WTC11 (cell line): ENCODE results near the gene RNF149. TPM values are rescaled to one million over a fixed set of nuclear protein-coding genes. Genes with fewer than 3 reads are reported as not detected.

ENCODE experiments used
- CREB1 ChIP-seq: sonication (generic); formaldehyde crosslinking; IDR thresholded peaks from 2 replicates; pipeline ENCODE4 v1.8.0; 2023; ENCODE audit warnings: mild to moderate bottlenecking, missing genetic modification reagents
- E2F1 ChIP-seq: sonication (generic); formaldehyde crosslinking; IDR thresholded peaks from 2 replicates; pipeline ENCODE4 v1.8.0; 2022; ENCODE audit warnings: mild to moderate bottlenecking, missing genetic modification reagents
- ESRRA ChIP-seq: sonication (generic); formaldehyde crosslinking; IDR thresholded peaks from 2 replicates; pipeline ENCODE4 v1.8.1; 2022; ENCODE audit warnings: mild to moderate bottlenecking, missing genetic modification reagents, borderline replicate concordance
- GABPB1 ChIP-seq: sonication (generic); formaldehyde crosslinking; IDR thresholded peaks from 2 replicates; pipeline ENCODE4 v1.8.1; 2023; ENCODE audit warnings: mild to moderate bottlenecking, missing genetic modification reagents
- GRHL2 ChIP-seq: fragments of 250-450 bp; sonication (Bioruptor Pico); IDR thresholded peaks from 2 replicates; pipeline ENCODE4 v1.8.0; 2022; ENCODE audit warnings: mild to moderate bottlenecking, moderate library complexity; ENCODE audit not compliant: insufficient replicate concordance, severe bottlenecking
- JAZF1 ChIP-seq: fragments of 250-450 bp; sonication (Bioruptor Pico); IDR thresholded peaks from 2 replicates; pipeline ENCODE4 v1.9.0; 2021; ENCODE audit warnings: moderate library complexity, mild to moderate bottlenecking, inconsistent platforms
- NFE2L1 ChIP-seq: sonication (generic); formaldehyde crosslinking; IDR thresholded peaks from 2 replicates; pipeline ENCODE4 v1.8.1; 2023; ENCODE audit warnings: missing genetic modification reagents
- PREB ChIP-seq: sonication (generic); formaldehyde crosslinking; IDR thresholded peaks from 2 replicates; pipeline ENCODE4 v1.8.1; 2022; ENCODE audit warnings: mild to moderate bottlenecking, missing genetic modification reagents, moderate library complexity, borderline replicate concordance
- SP1 ChIP-seq: sonication (generic); formaldehyde crosslinking; conservative IDR thresholded peaks from 2 replicates; pipeline ENCODE4 v1.8.1; 2022; ENCODE audit warnings: missing genetic modification reagents
- ZNF263 ChIP-seq: sonication (generic); formaldehyde crosslinking; IDR thresholded peaks from 2 replicates; pipeline ENCODE4 v1.8.1; 2022; ENCODE audit warnings: low read depth, mild to moderate bottlenecking, moderate library complexity, missing genetic modification reagents
- ZNF425 ChIP-seq: fragments of 250-450 bp; sonication (Bioruptor Pico); conservative IDR thresholded peaks from 2 replicates; pipeline ENCODE4 v1.9.0; 2021; ENCODE audit warnings: mild to moderate bottlenecking
- total RNA-seq: library from RNA; stranded (reverse); gene quantifications from 3 replicates; pipeline ENCODE4 v1.2.3, GENCODE V29; 2021
- TF ChIP-seq, protein P1 (sequence below): sonication (generic); formaldehyde crosslinking; IDR thresholded peaks from 2 replicates; pipeline ENCODE4 v1.8.0; 2023; ENCODE audit warnings: missing genetic modification reagents, mild to moderate bottlenecking, borderline replicate concordance
- TF ChIP-seq, protein P2 (sequence below): fragments of 250-450 bp; sonication (Bioruptor Pico); IDR thresholded peaks from 2 replicates; pipeline ENCODE4 v1.9.0; 2021; ENCODE audit warnings: mild to moderate bottlenecking
- TF ChIP-seq, protein P3 (sequence below): sonication (generic); formaldehyde crosslinking; IDR thresholded peaks from 2 replicates; pipeline ENCODE4 v1.8.0; 2022; ENCODE audit warnings: mild to moderate bottlenecking, missing genetic modification reagents
- TF ChIP-seq, protein P4 (sequence below): sonication (generic); formaldehyde crosslinking; IDR thresholded peaks from 2 replicates; pipeline ENCODE4 v1.8.1; 2022; ENCODE audit warnings: mild to moderate bottlenecking, moderate library complexity, missing genetic modification reagents

The RNF149 gene
- total RNA-seq, 1 experiment from 2014 or later = 25.6 TPM

DNA sequence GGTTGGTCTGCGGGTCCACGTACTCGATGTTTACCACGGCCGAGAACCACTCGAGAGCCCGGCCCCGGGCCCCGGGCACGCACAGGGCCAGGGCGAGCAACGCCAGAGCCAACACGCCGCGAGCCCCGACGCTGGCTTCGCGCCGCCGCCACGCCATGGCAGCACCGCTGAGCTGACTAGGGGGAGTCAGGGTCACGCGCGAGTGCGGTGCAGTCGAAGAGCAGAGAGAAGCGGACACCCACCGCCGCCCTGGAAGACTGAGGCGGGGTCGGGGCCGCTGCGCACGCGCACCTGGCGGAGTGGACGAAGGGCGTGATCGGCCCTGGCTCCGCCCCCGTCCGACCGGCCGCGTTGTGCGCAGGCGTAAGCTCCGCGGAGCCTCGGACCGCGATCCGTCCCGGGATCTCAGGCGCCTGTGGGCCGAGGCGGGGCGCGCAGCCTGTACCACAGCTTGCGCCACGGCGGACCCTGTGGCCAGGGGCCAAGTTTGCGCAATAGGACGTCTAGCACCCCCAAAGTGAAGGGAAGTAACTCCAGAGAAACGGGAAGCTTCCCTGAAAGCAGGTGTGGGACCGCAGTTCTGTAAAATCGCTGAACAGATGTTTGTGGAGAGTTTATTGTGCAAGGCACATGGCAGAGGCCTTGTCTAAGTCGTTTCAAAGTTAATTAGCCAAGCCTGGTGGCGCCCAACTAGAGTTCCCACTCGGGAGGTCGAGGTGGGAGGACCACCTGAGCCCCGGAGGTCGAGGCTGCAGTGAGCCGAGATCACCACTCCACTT is at the start of gene RNF149 (continued):
- TF ChIP-seq, protein P1, sequence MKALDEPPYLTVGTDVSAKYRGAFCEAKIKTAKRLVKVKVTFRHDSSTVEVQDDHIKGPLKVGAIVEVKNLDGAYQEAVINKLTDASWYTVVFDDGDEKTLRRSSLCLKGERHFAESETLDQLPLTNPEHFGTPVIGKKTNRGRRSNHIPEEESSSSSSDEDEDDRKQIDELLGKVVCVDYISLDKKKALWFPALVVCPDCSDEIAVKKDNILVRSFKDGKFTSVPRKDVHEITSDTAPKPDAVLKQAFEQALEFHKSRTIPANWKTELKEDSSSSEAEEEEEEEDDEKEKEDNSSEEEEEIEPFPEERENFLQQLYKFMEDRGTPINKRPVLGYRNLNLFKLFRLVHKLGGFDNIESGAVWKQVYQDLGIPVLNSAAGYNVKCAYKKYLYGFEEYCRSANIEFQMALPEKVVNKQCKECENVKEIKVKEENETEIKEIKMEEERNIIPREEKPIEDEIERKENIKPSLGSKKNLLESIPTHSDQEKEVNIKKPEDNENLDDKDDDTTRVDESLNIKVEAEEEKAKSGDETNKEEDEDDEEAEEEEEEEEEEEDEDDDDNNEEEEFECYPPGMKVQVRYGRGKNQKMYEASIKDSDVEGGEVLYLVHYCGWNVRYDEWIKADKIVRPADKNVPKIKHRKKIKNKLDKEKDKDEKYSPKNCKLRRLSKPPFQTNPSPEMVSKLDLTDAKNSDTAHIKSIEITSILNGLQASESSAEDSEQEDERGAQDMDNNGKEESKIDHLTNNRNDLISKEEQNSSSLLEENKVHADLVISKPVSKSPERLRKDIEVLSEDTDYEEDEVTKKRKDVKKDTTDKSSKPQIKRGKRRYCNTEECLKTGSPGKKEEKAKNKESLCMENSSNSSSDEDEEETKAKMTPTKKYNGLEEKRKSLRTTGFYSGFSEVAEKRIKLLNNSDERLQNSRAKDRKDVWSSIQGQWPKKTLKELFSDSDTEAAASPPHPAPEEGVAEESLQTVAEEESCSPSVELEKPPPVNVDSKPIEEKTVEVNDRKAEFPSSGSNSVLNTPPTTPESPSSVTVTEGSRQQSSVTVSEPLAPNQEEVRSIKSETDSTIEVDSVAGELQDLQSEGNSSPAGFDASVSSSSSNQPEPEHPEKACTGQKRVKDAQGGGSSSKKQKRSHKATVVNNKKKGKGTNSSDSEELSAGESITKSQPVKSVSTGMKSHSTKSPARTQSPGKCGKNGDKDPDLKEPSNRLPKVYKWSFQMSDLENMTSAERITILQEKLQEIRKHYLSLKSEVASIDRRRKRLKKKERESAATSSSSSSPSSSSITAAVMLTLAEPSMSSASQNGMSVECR (CRISPR knock-in tag) = no peak; the same call in 1 of the 2 replicates
- no peak for TF ChIP-seq GRHL2 (CRISPR knock-in tag)
- TF ChIP-seq ESRRA (CRISPR knock-in tag) = no peak
- peak; percentile 83 for TF ChIP-seq GABPB1 (CRISPR knock-in tag)
- TF ChIP-seq E2F1 = peak; percentile 5; the same call in 1 of the 2 replicates
- TF ChIP-seq JAZF1 (CRISPR knock-in tag) = no peak
- TF ChIP-seq PREB (CRISPR knock-in tag) = peak; percentile 14; the same call in 1 of the 2 replicates
- peak; percentile 10 for TF ChIP-seq ZNF263 (CRISPR knock-in tag)
- TF ChIP-seq SP1 (CRISPR knock-in tag) = peak; percentile 50; the same call in 1 of the 2 replicates
- TF ChIP-seq, protein P2, sequence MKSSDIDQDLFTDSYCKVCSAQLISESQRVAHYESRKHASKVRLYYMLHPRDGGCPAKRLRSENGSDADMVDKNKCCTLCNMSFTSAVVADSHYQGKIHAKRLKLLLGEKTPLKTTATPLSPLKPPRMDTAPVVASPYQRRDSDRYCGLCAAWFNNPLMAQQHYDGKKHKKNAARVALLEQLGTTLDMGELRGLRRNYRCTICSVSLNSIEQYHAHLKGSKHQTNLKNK (CRISPR knock-in tag) = no peak
- TF ChIP-seq ZNF425 = no peak
- TF ChIP-seq CREB1 = 0 out of 2 replicates have a peak, but pooled peaks have one; percentile 8
- TF ChIP-seq, protein P3, sequence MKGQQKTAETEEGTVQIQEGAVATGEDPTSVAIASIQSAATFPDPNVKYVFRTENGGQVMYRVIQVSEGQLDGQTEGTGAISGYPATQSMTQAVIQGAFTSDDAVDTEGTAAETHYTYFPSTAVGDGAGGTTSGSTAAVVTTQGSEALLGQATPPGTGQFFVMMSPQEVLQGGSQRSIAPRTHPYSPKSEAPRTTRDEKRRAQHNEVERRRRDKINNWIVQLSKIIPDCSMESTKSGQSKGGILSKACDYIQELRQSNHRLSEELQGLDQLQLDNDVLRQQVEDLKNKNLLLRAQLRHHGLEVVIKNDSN = no peak
- TF ChIP-seq, protein P4, sequence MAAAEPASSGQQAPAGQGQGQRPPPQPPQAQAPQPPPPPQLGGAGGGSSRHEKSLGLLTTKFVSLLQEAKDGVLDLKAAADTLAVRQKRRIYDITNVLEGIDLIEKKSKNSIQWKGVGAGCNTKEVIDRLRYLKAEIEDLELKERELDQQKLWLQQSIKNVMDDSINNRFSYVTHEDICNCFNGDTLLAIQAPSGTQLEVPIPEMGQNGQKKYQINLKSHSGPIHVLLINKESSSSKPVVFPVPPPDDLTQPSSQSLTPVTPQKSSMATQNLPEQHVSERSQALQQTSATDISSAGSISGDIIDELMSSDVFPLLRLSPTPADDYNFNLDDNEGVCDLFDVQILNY (CRISPR knock-in tag) = 0 out of 2 replicates have a peak, but pooled peaks have one; percentile 3
- TF ChIP-seq NFE2L1 (CRISPR knock-in tag) = no peak
